NCI-H2171 (cell line): Measurements from ENCODE around the gene TMCO6.

Experiments
- DNase-seq: peaks from one replicate; lab custom pipeline; 2025; lab: John Stamatoyannopoulos, UW

TMCO6 gene

DNA sequence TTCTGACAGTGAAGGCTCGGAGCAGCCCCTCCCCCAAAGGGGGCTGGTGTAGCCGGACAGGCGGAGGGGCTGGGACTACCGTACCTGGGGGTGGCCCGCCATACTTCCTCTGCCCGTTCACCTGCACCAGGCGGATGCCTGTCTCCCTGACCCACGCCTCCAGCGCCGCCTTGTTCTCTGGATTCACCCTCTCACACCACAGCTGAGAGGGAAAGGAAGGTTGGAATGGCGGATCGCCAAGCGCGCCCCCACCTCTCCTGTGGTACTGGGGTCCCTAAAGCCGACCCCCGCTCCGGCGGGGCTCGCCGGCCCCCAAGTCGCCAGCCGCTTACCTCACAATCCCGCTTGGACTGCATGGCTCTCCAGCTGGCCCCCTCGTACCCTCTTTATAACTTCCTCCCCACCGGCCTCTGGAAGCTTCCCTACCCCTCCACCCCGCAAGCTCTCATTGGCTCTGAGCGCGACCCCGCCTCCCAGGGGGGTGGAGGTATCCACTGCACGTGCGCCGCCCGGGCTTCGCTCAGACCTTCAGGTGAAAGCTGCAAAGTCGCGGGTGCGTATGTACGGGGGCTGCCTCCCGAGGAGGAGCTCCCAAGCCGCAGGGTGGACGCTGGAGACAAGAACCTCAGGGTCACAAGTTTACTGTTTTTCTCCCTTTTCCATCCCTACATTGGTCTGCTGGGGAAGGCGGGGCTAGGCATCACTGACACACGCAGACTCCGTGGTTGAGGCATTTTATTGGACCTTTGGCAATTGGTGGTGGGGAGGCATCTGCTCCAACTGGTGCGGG is 34.1 kb downstream of the TMCO6 start, which contains the start of gene DND1:
DND1 (minus strand) TSS at position 390 of the 790 bp plus-strand sequence; CDS start at position 356, 34 bp downstream.
- no peak for DNase-seq

DNA sequence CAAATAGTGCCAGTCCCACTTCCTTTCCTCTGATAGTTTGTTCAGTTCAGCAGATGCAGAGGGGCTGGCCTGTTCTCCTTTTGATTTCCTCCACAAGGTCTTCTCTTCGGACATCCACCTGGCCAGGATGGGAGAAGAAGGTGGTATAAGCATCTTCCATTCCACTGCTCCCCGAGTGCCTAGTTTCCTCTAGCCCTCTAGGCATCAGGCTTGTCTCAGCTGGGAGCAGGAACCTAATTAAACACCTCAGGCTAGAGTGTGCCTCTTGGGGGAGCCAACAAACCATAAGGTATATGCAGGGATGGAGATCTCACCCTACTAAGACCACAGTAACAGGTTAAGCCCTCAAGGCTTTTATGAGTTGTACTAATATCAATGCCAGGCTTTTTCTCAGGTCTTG is 35.0 kb downstream of the TMCO6 start:
- no peak for DNase-seq

DNA sequence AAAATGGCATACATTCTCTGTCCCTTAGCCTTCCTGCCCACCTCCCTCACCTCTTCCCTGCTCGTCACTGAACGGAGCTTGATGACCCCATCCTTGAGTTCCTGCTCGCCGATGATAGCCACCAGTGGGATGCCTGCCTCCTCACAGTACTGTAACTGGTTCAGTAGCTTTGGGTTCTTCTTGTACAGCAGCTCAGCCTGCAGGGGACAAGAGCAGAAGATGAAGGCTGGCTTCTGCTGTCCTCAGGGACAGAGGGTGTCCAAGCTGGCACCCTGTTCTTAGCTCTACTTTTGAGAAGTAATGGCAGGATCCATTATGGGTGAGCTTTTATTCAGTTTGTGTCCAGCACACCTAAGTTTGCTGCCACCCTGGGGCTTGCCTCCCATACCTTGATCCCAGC is 35.4 kb downstream of the TMCO6 start:
- no peak for DNase-seq

- no peak for DNase-seq
Measured at GRCh38 chr5:140677947-140678346, 38.7 kb downstream of the TMCO6 start.

DNA sequence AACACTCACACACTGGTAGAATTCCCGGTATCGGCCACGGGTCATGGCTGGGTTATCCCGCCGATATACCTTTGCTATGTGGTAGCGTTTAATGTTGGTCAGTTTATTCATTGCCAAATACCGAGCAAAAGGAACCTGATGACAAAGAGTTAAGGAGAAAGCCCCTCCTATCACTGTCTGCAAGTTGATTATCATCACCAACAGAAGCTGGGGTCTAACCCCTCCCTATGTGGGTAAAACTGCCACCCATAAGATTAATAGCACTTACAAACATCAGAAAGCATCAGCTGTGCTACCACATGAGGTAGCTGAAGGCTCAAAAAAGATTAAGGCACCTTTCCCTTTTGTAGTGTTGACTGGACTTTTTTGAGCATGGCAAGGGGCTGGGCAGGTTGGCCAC is 39.7 kb downstream of the TMCO6 start:
- DNase-seq, result no peak

GRCh38 chr5:140690376-140690932 is 51.2 kb downstream of the TMCO6 start:
- no peak for DNase-seq

DNA sequence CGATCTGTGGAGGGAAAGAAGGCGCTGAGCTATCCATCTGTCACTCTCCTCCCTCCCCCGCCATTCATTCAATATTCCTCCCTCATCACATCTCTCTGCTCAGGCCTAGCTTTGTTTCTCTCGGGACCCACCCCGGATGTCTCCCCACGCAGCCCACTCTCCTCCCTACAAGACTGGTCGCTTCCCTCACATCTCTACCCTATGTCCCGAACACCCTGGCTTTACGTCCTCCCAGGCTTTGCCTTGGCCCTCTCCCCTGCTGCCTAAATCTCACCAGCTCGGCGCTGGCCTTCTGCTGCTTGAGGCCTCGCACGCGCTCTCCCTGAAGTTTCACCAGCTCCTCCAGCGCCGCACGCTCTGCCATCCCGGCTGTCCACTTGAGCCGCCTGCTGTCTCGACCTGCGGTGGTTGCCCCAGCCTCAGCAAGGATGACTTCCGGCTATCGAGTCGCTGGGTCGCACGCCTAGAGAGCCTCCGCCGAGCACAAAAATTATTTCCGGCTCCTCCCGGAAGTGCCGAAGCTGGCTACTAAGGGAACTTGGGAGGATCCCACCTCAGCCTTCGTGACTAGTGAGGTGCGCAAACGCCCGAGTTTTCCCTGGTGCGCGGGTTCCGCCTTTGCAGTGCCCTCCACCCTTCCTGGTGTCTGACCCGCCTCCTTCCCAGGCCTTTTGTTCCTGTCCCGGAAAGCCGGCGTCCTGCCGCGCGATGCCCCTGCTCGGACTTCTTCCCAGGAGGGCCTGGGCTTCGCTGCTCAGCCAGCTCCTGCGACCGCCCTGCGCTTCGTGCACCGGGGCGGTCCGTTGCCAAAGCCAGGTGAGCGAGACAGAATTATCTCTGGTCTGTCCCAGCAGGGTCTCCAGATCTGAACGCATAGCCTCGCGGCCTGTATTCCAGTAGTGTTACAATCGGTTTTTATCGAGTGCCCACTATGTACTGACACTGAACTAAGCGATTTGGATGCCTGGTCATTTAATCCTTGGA is 52.0 kb downstream of the TMCO6 start, which contains the start of the genes HARS1 and HARS2:
HARS1 (minus strand) TSS at position 430 of the 984 bp plus-strand sequence; CDS start at position 364, 66 bp downstream.
HARS2 (plus strand) TSS at position 515 of the 984 bp plus-strand sequence; CDS start at position 709, 194 bp downstream.
- DNase-seq, result peak; percentile 76

GRCh38 chr5:140694276-140694675 is 55.0 kb downstream of the TMCO6 start:
- DNase-seq, result no peak
